ENCODE measurements around the gene PPL. TPM values are rescaled to one million over a fixed set of nuclear protein-coding genes. Genes with fewer than 3 reads are reported as not detected.

The PPL gene
- total RNA-seq, 4 donors from 2014 or later, result 67.5 to 239 (median 111) TPM

DNA sequence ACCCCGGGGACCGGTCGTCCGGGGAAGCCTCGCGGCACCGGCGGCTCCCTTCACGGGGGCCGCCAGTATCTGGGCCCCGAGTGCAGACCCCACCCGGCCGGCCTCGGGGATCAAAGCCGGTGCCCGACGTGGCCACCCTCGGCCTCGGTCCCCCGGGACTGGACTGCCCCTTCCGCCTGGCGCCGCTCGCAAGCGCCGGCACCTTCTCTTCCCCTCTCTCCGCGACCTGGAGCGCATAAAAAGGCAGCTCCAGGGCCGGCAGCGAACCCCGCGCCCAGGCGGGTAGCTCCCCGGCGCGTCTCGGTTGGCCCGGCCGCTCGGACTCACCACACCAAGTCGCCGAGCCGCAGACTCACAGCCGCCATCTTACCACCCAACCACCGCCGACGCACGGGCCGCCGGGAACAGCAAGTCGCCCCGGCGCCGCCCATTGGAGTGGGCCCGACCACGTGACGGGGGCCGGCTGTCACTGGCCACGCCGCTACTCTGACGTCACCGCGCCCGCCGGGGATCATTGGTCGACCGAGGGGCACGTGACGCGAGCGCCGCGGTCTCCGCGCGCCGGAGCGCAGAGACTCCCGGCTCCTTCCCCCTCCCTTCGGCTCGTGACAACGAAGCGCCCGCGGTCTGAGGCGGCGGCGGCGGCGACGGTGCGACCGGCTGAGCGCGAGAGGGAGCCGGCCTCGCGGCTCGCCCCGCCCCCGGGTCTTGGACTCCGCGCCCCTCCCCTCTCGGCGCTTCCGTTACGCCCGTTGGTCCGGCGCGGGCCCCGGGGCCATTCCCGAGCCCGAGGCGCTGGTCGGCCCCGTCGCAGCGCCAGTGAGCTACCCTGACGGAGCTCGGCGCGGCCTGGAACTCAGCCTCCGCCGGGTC lies 89.8 kb downstream of the PPL start, which contains the start of the genes GLYR1 and UBN1:
TSS of gene GLYR1 (minus strand) at position 388 of the 873 bp plus-strand sequence. CDS start at position 365, 23 bp downstream.
TSS of gene UBN1 (plus strand) at position 581 of the 873 bp plus-strand sequence. CDS start 5,437 bp downstream, outside the sequence.
- TF ChIP-seq, protein P1, sequence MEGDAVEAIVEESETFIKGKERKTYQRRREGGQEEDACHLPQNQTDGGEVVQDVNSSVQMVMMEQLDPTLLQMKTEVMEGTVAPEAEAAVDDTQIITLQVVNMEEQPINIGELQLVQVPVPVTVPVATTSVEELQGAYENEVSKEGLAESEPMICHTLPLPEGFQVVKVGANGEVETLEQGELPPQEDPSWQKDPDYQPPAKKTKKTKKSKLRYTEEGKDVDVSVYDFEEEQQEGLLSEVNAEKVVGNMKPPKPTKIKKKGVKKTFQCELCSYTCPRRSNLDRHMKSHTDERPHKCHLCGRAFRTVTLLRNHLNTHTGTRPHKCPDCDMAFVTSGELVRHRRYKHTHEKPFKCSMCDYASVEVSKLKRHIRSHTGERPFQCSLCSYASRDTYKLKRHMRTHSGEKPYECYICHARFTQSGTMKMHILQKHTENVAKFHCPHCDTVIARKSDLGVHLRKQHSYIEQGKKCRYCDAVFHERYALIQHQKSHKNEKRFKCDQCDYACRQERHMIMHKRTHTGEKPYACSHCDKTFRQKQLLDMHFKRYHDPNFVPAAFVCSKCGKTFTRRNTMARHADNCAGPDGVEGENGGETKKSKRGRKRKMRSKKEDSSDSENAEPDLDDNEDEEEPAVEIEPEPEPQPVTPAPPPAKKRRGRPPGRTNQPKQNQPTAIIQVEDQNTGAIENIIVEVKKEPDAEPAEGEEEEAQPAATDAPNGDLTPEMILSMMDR (IDR thresholded peaks at IDR 0.05; ENCODE audit: low read depth), result no peak

DNA sequence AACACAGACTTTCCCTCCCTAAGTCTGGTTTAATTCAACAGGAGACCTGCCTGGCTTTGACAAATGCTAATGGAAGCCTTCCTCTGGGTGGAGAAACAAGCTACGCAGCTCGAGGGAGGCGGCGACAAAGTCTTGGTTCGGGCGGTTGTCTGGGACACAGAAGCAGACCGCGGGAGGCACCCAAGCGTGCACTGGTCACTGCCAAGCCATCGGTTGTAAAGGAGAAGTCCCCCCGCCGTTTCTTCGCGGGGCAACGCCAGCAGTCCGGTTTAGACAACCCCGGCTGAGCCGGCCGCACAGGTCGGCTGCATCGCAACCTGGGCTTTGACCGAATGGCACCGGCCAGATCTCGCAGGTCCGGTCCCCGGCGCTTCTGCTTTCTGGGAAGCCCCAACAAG lies 90.4 kb downstream of the PPL start:
- TF ChIP-seq, protein P1 (IDR thresholded peaks at IDR 0.05; ENCODE audit: low read depth), result no peak

DNA sequence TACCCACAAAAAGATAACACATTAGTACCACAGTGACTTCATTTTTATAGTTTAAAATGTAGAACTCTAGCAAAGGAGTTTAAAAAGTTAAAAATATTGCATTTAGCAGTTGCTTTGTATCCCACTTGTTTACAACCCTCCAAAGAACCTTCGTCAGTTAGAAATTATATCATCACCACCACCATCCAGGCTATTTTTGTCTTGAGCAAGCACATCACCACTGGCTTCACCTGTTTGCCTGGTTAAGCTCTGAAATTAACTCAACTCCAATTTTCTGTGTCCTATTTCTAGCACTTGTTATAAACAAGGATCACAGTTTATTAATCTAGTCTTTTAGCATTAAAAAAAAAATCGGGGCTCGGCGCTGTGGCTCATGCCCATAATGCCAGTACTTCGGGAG lies 96.0 kb downstream of the PPL start:
- TF ChIP-seq, protein P1 (IDR thresholded peaks at IDR 0.05; ENCODE audit: low read depth), result no peak

DNA sequence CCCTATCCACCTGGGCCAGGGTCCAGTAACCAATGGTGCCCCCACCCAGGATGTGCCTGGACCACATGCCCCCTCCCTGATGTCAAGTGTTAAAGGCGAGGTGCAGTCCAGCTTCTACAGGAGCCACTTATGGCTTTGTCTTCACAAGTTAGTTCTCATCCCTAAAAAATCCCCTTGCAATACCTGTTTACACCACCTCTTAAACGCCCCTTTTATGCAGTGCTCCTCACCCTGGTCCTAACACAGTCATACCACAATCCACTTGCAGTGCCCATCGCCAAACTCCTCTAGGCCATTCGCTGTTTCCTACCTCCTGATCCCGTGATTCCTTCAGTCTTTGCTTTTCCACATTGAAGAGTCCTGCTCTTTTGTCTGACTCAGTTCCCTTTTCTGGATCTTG lies 97.0 kb downstream of the PPL start:
- TF ChIP-seq, protein P1 (IDR thresholded peaks at IDR 0.05; ENCODE audit: low read depth), result no peak

DNA sequence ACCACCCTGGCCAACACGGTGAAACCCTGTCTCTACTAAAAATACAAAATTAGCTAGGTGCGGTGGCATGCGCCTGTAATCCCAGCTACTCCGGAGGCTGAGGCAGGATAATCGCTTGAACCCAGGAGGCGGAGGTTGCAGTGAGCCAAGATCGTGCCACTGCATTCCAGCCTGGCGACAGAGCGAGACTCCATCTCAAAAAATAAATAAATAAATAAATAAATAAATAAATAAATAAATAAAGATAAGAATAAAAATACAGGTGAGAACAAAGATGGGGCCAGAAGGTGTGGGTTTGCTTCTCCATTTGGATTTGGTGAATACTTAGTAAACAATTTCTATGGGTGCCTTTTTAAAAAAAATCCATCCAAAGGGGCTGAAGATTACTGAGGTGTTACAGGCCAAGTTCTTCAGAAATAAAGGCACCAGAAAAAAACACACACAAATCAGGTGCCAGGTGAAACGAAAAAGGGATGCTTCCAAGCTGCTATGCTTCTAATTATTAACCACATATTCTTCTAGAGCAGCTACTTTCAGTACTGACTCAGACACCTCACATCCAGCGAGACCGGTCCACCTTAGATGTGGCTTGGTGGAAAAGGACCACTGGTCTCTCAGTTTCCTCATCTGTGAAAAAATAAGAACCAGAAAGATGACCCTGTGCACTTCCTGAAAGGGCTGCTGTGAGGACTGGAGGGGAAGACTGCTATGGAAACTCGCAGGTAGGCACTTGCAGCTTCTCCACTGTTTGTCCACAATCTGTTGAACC lies 99.0 kb downstream of the PPL start:
- TF ChIP-seq, protein P1 (IDR thresholded peaks at IDR 0.05; ENCODE audit: low read depth), result no peak

DNA sequence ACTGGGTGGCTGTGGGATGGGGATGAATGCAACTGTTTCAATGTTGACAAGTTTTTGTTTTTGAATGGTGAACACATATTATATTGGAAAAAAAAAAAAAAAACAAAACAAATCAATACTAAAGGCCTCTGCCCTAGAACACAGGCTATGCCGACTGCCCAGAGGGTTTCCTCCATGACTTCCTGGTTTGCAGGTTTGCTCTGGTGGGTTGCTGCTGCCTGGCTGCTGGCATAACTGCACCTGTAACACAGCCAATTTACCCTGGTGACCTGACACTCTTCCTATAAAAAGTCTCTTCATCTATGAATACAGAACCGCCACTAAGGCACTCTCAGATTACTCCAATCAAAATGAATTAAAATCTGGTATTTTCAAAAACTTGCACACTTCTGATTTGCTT lies 100.2 kb downstream of the PPL start:
- TF ChIP-seq, protein P1 (IDR thresholded peaks at IDR 0.05; ENCODE audit: low read depth), result no peak

DNA sequence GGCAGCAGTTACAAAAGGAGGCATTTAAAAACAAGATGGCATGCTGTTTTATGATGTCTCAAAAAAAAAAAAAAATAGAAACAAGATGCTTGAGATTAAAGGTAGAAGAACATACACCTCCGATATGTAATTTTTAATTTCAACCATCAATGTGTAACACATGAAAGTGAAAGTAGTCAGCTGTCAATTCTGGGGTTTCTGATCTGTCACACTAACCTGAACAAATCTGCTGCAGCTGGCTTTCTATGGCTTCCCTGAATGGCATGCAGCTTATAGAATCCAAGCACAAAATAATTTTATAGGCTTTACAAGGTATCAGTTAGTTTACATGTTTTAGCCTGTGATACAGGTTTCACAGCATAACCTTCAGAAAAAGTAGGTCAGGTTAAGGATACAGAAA lies 103.4 kb downstream of the PPL start:
- TF ChIP-seq, protein P1 (IDR thresholded peaks at IDR 0.05; ENCODE audit: low read depth), result no peak

Measured in subcutaneous adipose tissue (tissue), 4 donors.